HEK293 (cell line): ENCODE measurements around the gene RPS29.

Source experiments
- CTCF ChIA-PET: fragments of 350-600 bp; formaldehyde crosslinking; extraction: SDS; loops from one replicate; lab custom pipeline; 2021; ENCODE audit warnings: antibody characterized with exemption; lab: Yijun Ruan, JAX
- POLR2A ChIA-PET: fragments of 300-600 bp; formaldehyde crosslinking; extraction: SDS; loops from one replicate; lab custom pipeline; 2020; ENCODE audit warnings: antibody characterized with exemption, inconsistent platforms; lab: Yijun Ruan, JAX
- H3K27ac ChIP-seq: fragments of 200-500 bp; sonication (Bioruptor generic); 2 replicates; pipeline ENCODE4 v1.5.1; 2014; ENCODE audit warnings: low read depth, low read length, control low read depth, inconsistent platforms; ENCODE audit errors: extremely low read depth
- H3K36me3 ChIP-seq, 2 experiments: fragments of 200-500 bp in 1 of 2; sonication (Bioruptor generic) in 1 of 2; 1 replicate in 1 of 2; 2 replicates in 1 of 2; pipeline ENCODE4 v1.5.1; 2014 to 2017; ENCODE audit warnings: inconsistent platforms in 2 of 2, low read length in 2 of 2; ENCODE audit not compliant: control insufficient read depth in 2 of 2, insufficient read depth in 1 of 2
- H3K4me1 ChIP-seq: fragments of 200-500 bp; sonication (Bioruptor generic); 2 replicates; pipeline ENCODE4 v1.5.1; 2014; ENCODE audit warnings: mild to moderate bottlenecking, low read length, inconsistent platforms; ENCODE audit not compliant: control insufficient read depth, insufficient read depth
- H3K4me3 ChIP-seq: 2 replicates; pipeline ENCODE4 v1.5.1; 2011; ENCODE audit warnings: low read depth, mild to moderate bottlenecking, control low read depth, low read length, moderate library complexity
- H3K9me3 ChIP-seq: fragments of 200-500 bp; sonication (Bioruptor generic); 2 replicates; pipeline ENCODE4 v1.5.1; 2014; ENCODE audit warnings: low read depth, low read length, inconsistent platforms; ENCODE audit not compliant: control insufficient read depth, insufficient read depth
- GLIS2 ChIP-seq: fragments of 450-650 bp; formaldehyde crosslinking; IDR thresholded peaks from 2 replicates; pipeline ENCODE4 v1.5.1; 2016; ENCODE audit warnings: missing biosample characterization, missing genetic modification characterization
- KLF7 ChIP-seq: fragments of 450-650 bp; formaldehyde crosslinking; IDR thresholded peaks from 2 replicates; pipeline ENCODE4 v1.5.1; 2016; ENCODE audit warnings: missing biosample characterization, missing genetic modification characterization, borderline replicate concordance
- MEIS1 ChIP-seq: sonication (generic); formaldehyde crosslinking; IDR thresholded peaks from 2 replicates; pipeline ENCODE4 v1.8.1; 2022; ENCODE audit warnings: missing genetic modification reagents, mild to moderate bottlenecking, borderline replicate concordance
- RBAK ChIP-seq: fragments of 450-650 bp; formaldehyde crosslinking; IDR thresholded peaks from 2 replicates; pipeline ENCODE4 v1.5.1; 2016; ENCODE audit warnings: missing biosample characterization, missing genetic modification characterization
- REPIN1 ChIP-seq: fragments of 450-650 bp; formaldehyde crosslinking; IDR thresholded peaks from 2 replicates; pipeline ENCODE4 v1.5.1; 2017; ENCODE audit warnings: missing biosample characterization, missing genetic modification characterization, low read depth
- SETDB1 ChIP-seq: IDR thresholded peaks from one replicate; pipeline ENCODE4 v1.6.1; 2017; ENCODE audit warnings: mild to moderate bottlenecking, low read length, moderate library complexity, mixed read lengths; ENCODE audit not compliant: insufficient read length
- TRIM28 ChIP-seq: IDR thresholded peaks from 2 replicates; pipeline ENCODE4 v1.6.1; 2011; ENCODE audit warnings: low read length, control low read depth, borderline replicate concordance
- ZBTB20 ChIP-seq: fragments of 450-650 bp; formaldehyde crosslinking; IDR thresholded peaks from 2 replicates; pipeline ENCODE4 v1.5.1; 2016; ENCODE audit warnings: missing biosample characterization, missing genetic modification characterization
- ZBTB21 ChIP-seq: fragments of 450-650 bp; formaldehyde crosslinking; IDR thresholded peaks from 2 replicates; pipeline ENCODE4 v1.5.1; 2017; ENCODE audit warnings: missing biosample characterization, missing genetic modification characterization
- ZBTB26 ChIP-seq: fragments of 450-650 bp; formaldehyde crosslinking; optimal IDR thresholded peaks from 2 replicates; pipeline ENCODE3; 2016; ENCODE audit warnings: missing biosample characterization, mild to moderate bottlenecking, missing genetic modification characterization
- ZFP69B ChIP-seq: fragments of 450-650 bp; formaldehyde crosslinking; IDR thresholded peaks from 2 replicates; pipeline ENCODE4 v1.5.1; 2016; ENCODE audit warnings: missing biosample characterization, missing genetic modification characterization
- ZNF10 ChIP-seq: fragments of 450-650 bp; formaldehyde crosslinking; IDR thresholded peaks from 2 replicates; pipeline ENCODE4 v1.5.1; 2017; ENCODE audit warnings: missing biosample characterization, missing genetic modification characterization
- ZNF174 ChIP-seq: fragments of 450-650 bp; formaldehyde crosslinking; IDR thresholded peaks from 2 replicates; pipeline ENCODE4 v1.5.0; 2017; ENCODE audit warnings: missing biosample characterization, mild to moderate bottlenecking, missing genetic modification characterization
- ZNF184 ChIP-seq: fragments of 450-650 bp; IDR thresholded peaks from 2 replicates; pipeline ENCODE4 v1.5.1; 2018; ENCODE audit warnings: missing biosample characterization, mild to moderate bottlenecking, missing genetic modification characterization
- ZNF211 ChIP-seq: fragments of 450-650 bp; formaldehyde crosslinking; IDR thresholded peaks from 2 replicates; pipeline ENCODE4 v1.5.1; 2016; ENCODE audit warnings: low read depth, missing biosample characterization, missing genetic modification characterization
- ZNF221 ChIP-seq: fragments of 450-650 bp; formaldehyde crosslinking; IDR thresholded peaks from 2 replicates; pipeline ENCODE4 v1.5.1; 2017; ENCODE audit warnings: missing biosample characterization, missing genetic modification characterization, borderline replicate concordance
- ZNF391 ChIP-seq: fragments of 450-650 bp; formaldehyde crosslinking; IDR thresholded peaks from 2 replicates; pipeline ENCODE4 v1.5.1; 2016; ENCODE audit warnings: low read depth, missing biosample characterization, missing genetic modification characterization, borderline replicate concordance
- ZNF398 ChIP-seq: fragments of 450-650 bp; formaldehyde crosslinking; IDR thresholded peaks from 2 replicates; pipeline ENCODE4 v1.5.1; 2017; ENCODE audit warnings: missing biosample characterization, missing genetic modification characterization
- ZNF423 ChIP-seq: fragments of 450-650 bp; formaldehyde crosslinking; IDR thresholded peaks from 2 replicates; pipeline ENCODE4 v1.5.1; 2016; ENCODE audit warnings: missing biosample characterization, missing genetic modification characterization
- ZNF433 ChIP-seq: fragments of 450-650 bp; formaldehyde crosslinking; IDR thresholded peaks from 2 replicates; pipeline ENCODE4 v1.5.1; 2016; ENCODE audit warnings: missing biosample characterization, missing genetic modification characterization, low read depth
- ZNF629 ChIP-seq: fragments of 450-650 bp; formaldehyde crosslinking; IDR thresholded peaks from 2 replicates; pipeline ENCODE4 v1.5.1; 2017; ENCODE audit warnings: missing biosample characterization, missing genetic modification characterization
- ZNF670 ChIP-seq: fragments of 450-650 bp; formaldehyde crosslinking; IDR thresholded peaks from 2 replicates; pipeline ENCODE4 v1.5.1; 2016; ENCODE audit warnings: missing biosample characterization, missing genetic modification characterization, low read depth
- ZNF747 ChIP-seq: fragments of 450-650 bp; formaldehyde crosslinking; IDR thresholded peaks from 2 replicates; pipeline ENCODE4 v1.5.1; 2016; ENCODE audit warnings: missing biosample characterization, missing genetic modification characterization
- ZSCAN23 ChIP-seq: fragments of 450-650 bp; formaldehyde crosslinking; IDR thresholded peaks from 2 replicates; pipeline ENCODE4 v1.5.1; 2016; ENCODE audit warnings: missing biosample characterization, missing genetic modification characterization
- ZSCAN5A ChIP-seq: fragments of 450-650 bp; formaldehyde crosslinking; IDR thresholded peaks from 2 replicates; pipeline ENCODE4 v1.5.1; 2016; ENCODE audit warnings: missing biosample characterization, missing genetic modification characterization

Gene RPS29

GRCh38 chr14:49545071-49545470, 41.1 kb downstream of the RPS29 start:
- ChIA-PET CTCF (interaction anchor here (1.4 kb wide), 1 partner anchor 83 kb away, joined by 4 read pairs; no protein-coding TSS in a partner anchor), POLR2A (no interaction called here)
- Histone ChIP-seq H3K4me3 (no peak overlapping the region), H3K36me3 (no peaks in the 10 kb centered on the region), H3K4me1 (no peaks in the 10 kb centered on the region), H3K27ac (no peak overlapping the region), H3K9me3 (no peaks in the 10 kb centered on the region; the same call in 1 of the 2 replicates)
- TF ChIP-seq ZNF629 (no peak), MEIS1 (no peak), ZNF433 (no peak), KLF7 (no peak), GLIS2 (no peak), ZFP69B (no peak)

- CTCF ChIA-PET, result no interaction called here
- Histone ChIP-seq H3K4me1 (no peaks in the 10 kb centered on the region), H3K27ac (no peak overlapping the region), H3K9me3 (no peaks in the 10 kb centered on the region; the same call in 1 of the 2 replicates), H3K4me3 (no peak overlapping the region), H3K36me3 (no peaks in the 10 kb centered on the region)
- POLR2A ChIA-PET, result no interaction called here
- no peak for TF ChIP-seq ZNF670 (tag by site-specific recombination)
- TF ChIP-seq TRIM28, result peak; percentile 52; the same call in 1 of the 2 replicates
- TF ChIP-seq SETDB1, result peak; percentile 63
- no peak for TF ChIP-seq ZBTB26 (tag by site-specific recombination)
- no peak for TF ChIP-seq ZNF747 (tag by site-specific recombination)
- no peak for TF ChIP-seq ZNF211 (tag by site-specific recombination)
- TF ChIP-seq ZSCAN5A, result no peak
- TF ChIP-seq ZNF174, result no peak
- TF ChIP-seq ZNF10 (tag by site-specific recombination), result no peak
- TF ChIP-seq ZBTB21, result no peak
- TF ChIP-seq REPIN1 (tag by site-specific recombination), result no peak
- no peak for TF ChIP-seq ZNF184 (tag by site-specific recombination)
- TF ChIP-seq, all 188 proteins: peak for 2
These were observed 45.1 kb downstream of the RPS29 start for GRCh38 chr14:49541049-49541448.

- Histone ChIP-seq H3K27ac (no peak overlapping the region), H3K4me3 (no peak overlapping the region), H3K9me3 (no peaks in the 10 kb centered on the region; the same call in 1 of the 2 replicates), H3K4me1 (no peaks in the 10 kb centered on the region), H3K36me3 (no peaks in the 10 kb centered on the region)
- TF ChIP-seq ZNF423 (no peak), ZNF221 (tag by site-specific recombination) (no peak), ZSCAN23 (tag by site-specific recombination) (no peak), RBAK (no peak), ZNF211 (tag by site-specific recombination) (no peak), ZBTB20 (tag by site-specific recombination) (no peak), ZNF398 (tag by site-specific recombination) (no peak), ZNF391 (tag by site-specific recombination) (no peak), ZNF10 (tag by site-specific recombination) (no peak)
- POLR2A ChIA-PET, result no interaction called here
- CTCF ChIA-PET, result interaction anchor here (1.6 kb wide), 1 partner anchor 41 kb away, joined by 5 read pairs; no protein-coding TSS in a partner anchor
These were observed 47.3 kb downstream of the RPS29 start for GRCh38 chr14:49538852-49539251.
